Esophagus squamous epithelium (tissue), 5 donors: ENCODE measurements around the gene TMEM158. TPM values are rescaled to one million over a fixed set of nuclear protein-coding genes. Genes with fewer than 3 reads are reported as not detected.

ENCODE experiments used
- DNase-seq: peaks from one replicate; lab custom pipeline; 2025; lab: John Stamatoyannopoulos, UW
- H3K27ac ChIP-seq, 4 donors: fragments of 200-600 bp; sonication (generic); one replicate each; pipeline ENCODE4 v1.5.1; 2016 to 2019; ENCODE audit warnings: mild to moderate bottlenecking in 1 of 4
- H3K27me3 ChIP-seq, 4 donors: fragments of 200-600 bp; sonication (generic); 1 replicate in 3 of 4; 2 replicates in 1 of 4; pipeline versions ENCODE4 v1.5.1 to v1.6.0; 2017 to 2021; ENCODE audit warnings: antibody characterized with exemption in 1 of 4
- H3K36me3 ChIP-seq, 3 donors: fragments of 200-600 bp; sonication (generic); one replicate each; pipeline ENCODE4 v1.5.1; 2016 to 2019
- H3K4me1 ChIP-seq, 3 donors: fragments of 200-600 bp; sonication (generic); one replicate each; pipeline ENCODE4 v1.5.1; 2017 to 2019
- H3K4me3 ChIP-seq, 4 donors: fragments of 200-600 bp; sonication (generic); 1 replicate in 3 of 4; 2 replicates in 1 of 4; pipeline ENCODE4 v1.5.1; 2016 to 2019; ENCODE audit warnings: mild to moderate bottlenecking in 2 of 4, moderate library complexity in 1 of 4
- H3K9me3 ChIP-seq, 3 donors: fragments of 200-600 bp; sonication (generic); one replicate each; pipeline ENCODE4 v1.5.1; 2016 to 2019
- POLR2A ChIP-seq, 4 donors: fragments of 450-650 bp; IDR thresholded peaks; one replicate each; pipeline ENCODE4 v1.6.1; 2017; ENCODE audit warnings: antibody characterized with exemption in 4 of 4, mild to moderate bottlenecking in 4 of 4, moderate library complexity in 3 of 4
- WGBS, 2 donors: methylation state at CpG; one replicate each; pipeline ENCODE4 v1.1.5; 2018; 5-methylcytosine and 5-hydroxymethylcytosine counted together
- intact Hi-C: fragments of 100-400 bp; cut with DNase I; formaldehyde crosslinking; loops from one replicate; pipeline ENCODE4 v1.15.0; 2022
- total RNA-seq, 4 donors: library from RNA; depleted of rRNA; stranded (reverse); fragments of >200 nt; gene quantifications; one replicate each; pipeline ENCODE4 v1.1.0, GENCODE V29; 2016
- TF ChIP-seq, protein P1 (sequence below), 6 experiments: fragments of 450-650 bp in 4 of 6; fragments of 200-600 bp in 2 of 6; sonication (generic) in 2 of 6; IDR thresholded peaks; one replicate each; pipeline ENCODE4 v1.5.1; 2016 to 2019; ENCODE audit warnings: antibody characterized with exemption in 6 of 6, mild to moderate bottlenecking in 4 of 6, moderate library complexity in 4 of 6
- donor health status: DM: yes; HTN: yes; CAD: no.

The TMEM158 gene
- total RNA-seq, 4 donors from 2014 or later = 1.8 to 14.7 (median 4.4) TPM

DNA sequence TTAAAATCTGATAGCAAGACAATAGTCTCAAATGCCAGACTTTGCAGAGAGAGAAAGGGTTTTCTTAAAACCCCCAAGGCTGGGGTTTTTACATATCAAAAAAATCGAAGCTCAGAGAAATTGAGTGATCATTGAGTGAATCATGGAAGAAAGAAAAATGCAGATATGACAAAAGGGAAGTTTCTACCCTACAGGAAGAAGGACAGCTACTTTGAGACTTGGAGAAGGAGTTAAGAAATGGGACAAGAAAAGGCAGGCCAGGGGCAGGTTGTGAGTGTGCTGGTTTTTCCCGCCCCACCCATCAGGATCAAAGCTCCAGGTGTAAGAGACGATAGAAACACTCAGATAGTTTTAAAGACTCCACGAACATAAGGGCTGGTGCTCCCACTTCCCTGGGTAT lies 18.6 kb downstream of the TMEM158 start:
- Histone ChIP-seq H3K9me3 (no peaks in the 10 kb centered on the region), H3K4me1 (peaks cover 9 to 55% (median 20%) of the 10 kb centered on the region in 3 donors), H3K27me3 (no peaks in the 10 kb centered on the region), H3K36me3 (no peaks in the 10 kb centered on the region), H3K4me3 (no peak overlapping the region), H3K27ac (peak overlapping the region; percentile 69 to 77 (median 74))
- 29 to 40% methylated on average over 4 of the region's 4 CpGs for WGBS, 2 donors
- no peak for DNase-seq
- no peak for TF ChIP-seq POLR2A (IDR thresholded peaks at IDR 0.05)
- TF ChIP-seq, protein P1, sequence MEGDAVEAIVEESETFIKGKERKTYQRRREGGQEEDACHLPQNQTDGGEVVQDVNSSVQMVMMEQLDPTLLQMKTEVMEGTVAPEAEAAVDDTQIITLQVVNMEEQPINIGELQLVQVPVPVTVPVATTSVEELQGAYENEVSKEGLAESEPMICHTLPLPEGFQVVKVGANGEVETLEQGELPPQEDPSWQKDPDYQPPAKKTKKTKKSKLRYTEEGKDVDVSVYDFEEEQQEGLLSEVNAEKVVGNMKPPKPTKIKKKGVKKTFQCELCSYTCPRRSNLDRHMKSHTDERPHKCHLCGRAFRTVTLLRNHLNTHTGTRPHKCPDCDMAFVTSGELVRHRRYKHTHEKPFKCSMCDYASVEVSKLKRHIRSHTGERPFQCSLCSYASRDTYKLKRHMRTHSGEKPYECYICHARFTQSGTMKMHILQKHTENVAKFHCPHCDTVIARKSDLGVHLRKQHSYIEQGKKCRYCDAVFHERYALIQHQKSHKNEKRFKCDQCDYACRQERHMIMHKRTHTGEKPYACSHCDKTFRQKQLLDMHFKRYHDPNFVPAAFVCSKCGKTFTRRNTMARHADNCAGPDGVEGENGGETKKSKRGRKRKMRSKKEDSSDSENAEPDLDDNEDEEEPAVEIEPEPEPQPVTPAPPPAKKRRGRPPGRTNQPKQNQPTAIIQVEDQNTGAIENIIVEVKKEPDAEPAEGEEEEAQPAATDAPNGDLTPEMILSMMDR (IDR thresholded peaks at IDR 0.05) = no peak
- intact Hi-C loops = no loop called here

DNA sequence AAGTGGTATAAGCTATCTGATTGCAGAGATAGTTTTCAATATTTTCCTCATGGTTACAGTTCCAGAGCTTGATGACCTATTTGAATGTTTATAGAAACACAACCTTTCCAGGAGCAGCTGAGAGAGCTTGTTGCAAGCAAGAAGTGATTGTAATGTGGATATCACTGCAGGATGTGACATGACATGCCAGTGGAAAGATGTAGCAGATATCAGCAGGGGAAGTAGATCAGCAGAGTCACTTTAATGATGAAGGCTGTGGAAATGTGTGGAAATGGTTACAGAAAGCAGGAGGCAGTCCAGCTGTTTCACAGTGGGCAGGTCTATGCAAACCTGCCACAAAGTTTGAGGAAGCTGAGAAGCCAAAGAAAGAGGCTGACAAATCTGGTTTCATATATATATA lies 21.0 kb downstream of the TMEM158 start:
- no peaks in the 10 kb centered on the region for H3K36me3 ChIP-seq
- H3K27me3 ChIP-seq = no peaks in the 10 kb centered on the region
- no peaks in the 10 kb centered on the region for H3K9me3 ChIP-seq
- H3K27ac ChIP-seq = no peak overlapping the region
- intact Hi-C loops = no loop called here
- H3K4me1 ChIP-seq = peaks cover 2 to 38% (median 15%) of the 10 kb centered on the region in 3 donors
- TF ChIP-seq POLR2A (IDR thresholded peaks at IDR 0.05) = no peak
- TF ChIP-seq, protein P1 (IDR thresholded peaks at IDR 0.05) = no peak
- no peak overlapping the region for H3K4me3 ChIP-seq
- no peak for DNase-seq

DNA sequence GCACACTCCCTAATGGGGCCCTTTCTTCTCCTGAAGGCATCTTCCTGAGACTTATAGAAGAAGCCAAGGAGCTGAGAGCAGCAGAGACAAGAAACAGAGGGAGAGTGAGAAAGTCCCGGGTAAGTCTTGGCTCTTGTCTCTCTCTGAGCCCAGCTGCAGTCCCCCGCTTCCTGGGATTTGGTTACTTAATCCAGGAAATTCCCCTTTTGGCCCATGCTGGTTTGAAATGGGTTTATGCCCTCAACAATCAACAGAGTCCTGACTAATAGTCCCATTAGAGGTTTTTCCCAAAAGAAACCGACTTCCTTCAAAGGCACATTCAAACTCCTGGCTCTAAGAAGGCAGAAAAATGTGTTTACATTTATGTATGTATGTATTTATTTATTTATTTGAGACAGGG lies 22.0 kb downstream of the TMEM158 start:
- no peak for DNase-seq
- no peaks in the 10 kb centered on the region for H3K9me3 ChIP-seq
- intact Hi-C loops = no loop called here
- H3K4me3 ChIP-seq = no peak overlapping the region
- WGBS, 2 donors = 16 to 18% methylated on average over 3 of the region's 3 CpGs
- no peaks in the 10 kb centered on the region for H3K36me3 ChIP-seq
- no peak overlapping the region for H3K27ac ChIP-seq
- peaks cover 0 to 42% (median 7%) of the 10 kb centered on the region in 3 donors for H3K4me1 ChIP-seq
- TF ChIP-seq, protein P1 (IDR thresholded peaks at IDR 0.05) = no peak
- TF ChIP-seq POLR2A (IDR thresholded peaks at IDR 0.05) = no peak
- no peaks in the 10 kb centered on the region for H3K27me3 ChIP-seq

DNA sequence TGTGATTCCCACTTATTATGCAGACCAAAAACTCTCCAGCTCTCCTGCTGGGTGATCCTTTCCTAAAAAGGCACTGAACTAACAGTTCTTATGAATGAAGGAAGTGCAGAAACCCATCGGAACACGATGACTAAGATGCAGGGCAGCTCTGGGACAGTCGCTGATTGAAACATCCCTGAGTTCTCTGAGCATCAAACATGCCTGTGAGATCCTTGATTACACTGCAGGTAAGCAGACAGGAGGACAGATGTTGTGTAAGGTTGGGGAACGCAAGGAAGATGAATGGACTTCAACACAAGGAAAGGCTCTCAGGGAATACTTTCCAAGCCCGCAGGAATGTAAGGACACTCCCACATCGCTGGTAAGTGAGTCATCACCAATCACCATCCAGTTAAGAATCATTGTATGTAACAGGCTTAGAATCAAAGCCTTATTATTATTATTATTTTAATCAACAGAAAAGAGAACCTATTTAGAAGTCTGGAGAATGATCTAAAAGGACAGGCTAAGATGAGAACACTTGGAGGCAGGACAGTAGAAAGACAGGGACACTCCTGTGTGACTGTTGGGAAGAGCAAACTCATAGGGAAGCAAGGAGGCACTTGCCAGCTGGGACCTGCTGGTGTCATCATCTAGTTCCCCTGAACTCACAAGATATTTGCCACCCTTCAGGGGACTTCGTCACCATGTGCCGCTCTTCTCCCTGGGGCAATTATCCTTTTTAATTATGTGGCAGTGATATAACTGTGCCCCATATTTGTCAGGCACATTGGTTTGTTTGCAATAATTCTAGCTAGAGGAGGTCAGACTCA lies 26.0 kb downstream of the TMEM158 start:
- intact Hi-C loops = no loop called here
- no peaks in the 10 kb centered on the region for H3K27me3 ChIP-seq
- WGBS, 2 donors = 34 to 48% methylated on average over 8 of the region's 8 CpGs
- H3K4me1 ChIP-seq = peaks cover 0 to 24% (median 3%) of the 10 kb centered on the region in 3 donors
- no peaks in the 10 kb centered on the region for H3K36me3 ChIP-seq
- DNase-seq = no peak
- no peaks in the 10 kb centered on the region for H3K9me3 ChIP-seq
- H3K27ac ChIP-seq = no peak overlapping the region
- no peak overlapping the region for H3K4me3 ChIP-seq
- TF ChIP-seq, protein P1 (IDR thresholded peaks at IDR 0.05) = no peak
- no peak for TF ChIP-seq POLR2A (IDR thresholded peaks at IDR 0.05)
